Measurements from ENCODE around the gene FMO3.

FMO3 gene

GRCh38 chr1:171110621-171111326 lies 20.1 kb downstream of the FMO3 start:
- H3K27ac ChIP-seq (ENCODE audit: extremely low read depth, low read depth, low read length): no peak overlapping the region
- no peaks in the 10 kb centered on the region for H3K36me3 ChIP-seq (ENCODE audit: control insufficient read depth in 2 of 2, insufficient read depth in 1 of 2, low read length in 2 of 2)
- ChIA-PET POLR2A (no interaction called here), CTCF (interaction anchor here (0.6 to 1.7 kb wide), 3 partner anchors 116 to 148 kb away, joined by 3 to 6 read pairs (median 4); no protein-coding TSS in a partner anchor)
- H3K9me3 ChIP-seq (ENCODE audit: control insufficient read depth, insufficient read depth, low read depth, low read length): no peaks in the 10 kb centered on the region
- H3K4me3 ChIP-seq (ENCODE audit: low read depth, low read length): no peak overlapping the region
- TF ChIP-seq ZNF112 (tag by site-specific recombination; IDR thresholded peaks at IDR 0.05) (no peak), ZNF416 (tag by site-specific recombination; IDR thresholded peaks at IDR 0.05) (no peak), MZF1 (tag by site-specific recombination; IDR thresholded peaks at IDR 0.05; ENCODE audit: borderline replicate concordance) (no peak), GLIS2 (tag by site-specific recombination; IDR thresholded peaks at IDR 0.05) (no peak), ZNF791 (tag by site-specific recombination; IDR thresholded peaks at IDR 0.05) (no peak), OSR2 (tag by site-specific recombination; IDR thresholded peaks at IDR 0.05) (no peak), ZBTB20 (tag by site-specific recombination; IDR thresholded peaks at IDR 0.05) (no peak), GLIS1 (tag by site-specific recombination; IDR thresholded peaks at IDR 0.05) (no peak), ZNF211 (tag by site-specific recombination; IDR thresholded peaks at IDR 0.05; ENCODE audit: low read depth) (no peak), ZNF221 (tag by site-specific recombination; IDR thresholded peaks at IDR 0.05; ENCODE audit: borderline replicate concordance) (no peak), ZNF530 (tag by site-specific recombination; IDR thresholded peaks at IDR 0.05; ENCODE audit: low read depth) (no peak), ZNF335 (tag by site-specific recombination; conservative IDR thresholded peaks at IDR 0.05) (no peak), ZNF768 (tag by site-specific recombination; IDR thresholded peaks at IDR 0.05) (no peak), ZNF785 (tag by site-specific recombination; IDR thresholded peaks at IDR 0.05) (no peak)
- no peaks in the 10 kb centered on the region for H3K4me1 ChIP-seq (ENCODE audit: control insufficient read depth, insufficient read depth, low read length)

GRCh38 chr1:171112119-171112518 lies 21.4 kb downstream of the FMO3 start:
- ChIA-PET POLR2A (no interaction called here), CTCF (interaction anchor here (1.7 kb wide), 1 partner anchor 114 kb away, joined by 4 read pairs; no protein-coding TSS in a partner anchor)
- Histone ChIP-seq H3K27ac (ENCODE audit: extremely low read depth, low read depth, low read length) (no peak overlapping the region), H3K36me3 (ENCODE audit: control insufficient read depth in 2 of 2, insufficient read depth in 1 of 2, low read length in 2 of 2) (no peaks in the 10 kb centered on the region), H3K4me1 (ENCODE audit: control insufficient read depth, insufficient read depth, low read length) (no peaks in the 10 kb centered on the region), H3K9me3 (ENCODE audit: control insufficient read depth, insufficient read depth, low read depth, low read length) (no peaks in the 10 kb centered on the region), H3K4me3 (ENCODE audit: low read depth, low read length) (no peak overlapping the region)
- TF ChIP-seq ZSCAN16 (tag by site-specific recombination; IDR thresholded peaks at IDR 0.05) (no peak), BCL11A (tag by site-specific recombination; IDR thresholded peaks at IDR 0.05; ENCODE audit: low read depth) (no peak), ZNF707 (tag by site-specific recombination; IDR thresholded peaks at IDR 0.05) (no peak), BCL11B (tag by site-specific recombination; IDR thresholded peaks at IDR 0.05; ENCODE audit: low read depth) (no peak), ZNF645 (tag by site-specific recombination; IDR thresholded peaks at IDR 0.05) (no peak), ZNF785 (tag by site-specific recombination; IDR thresholded peaks at IDR 0.05) (no peak), ZNF660 (tag by site-specific recombination; IDR thresholded peaks at IDR 0.05) (no peak), ZNF335 (tag by site-specific recombination; conservative IDR thresholded peaks at IDR 0.05) (no peak), ZIC2 (tag by site-specific recombination; IDR thresholded peaks at IDR 0.05) (no peak), SP2 (tag by site-specific recombination; IDR thresholded peaks at IDR 0.05) (no peak), ZNF549 (tag by site-specific recombination; IDR thresholded peaks at IDR 0.05) (no peak), ZXDB (tag by site-specific recombination; IDR thresholded peaks at IDR 0.05) (no peak)
- TF ChIP-seq, protein P1, sequence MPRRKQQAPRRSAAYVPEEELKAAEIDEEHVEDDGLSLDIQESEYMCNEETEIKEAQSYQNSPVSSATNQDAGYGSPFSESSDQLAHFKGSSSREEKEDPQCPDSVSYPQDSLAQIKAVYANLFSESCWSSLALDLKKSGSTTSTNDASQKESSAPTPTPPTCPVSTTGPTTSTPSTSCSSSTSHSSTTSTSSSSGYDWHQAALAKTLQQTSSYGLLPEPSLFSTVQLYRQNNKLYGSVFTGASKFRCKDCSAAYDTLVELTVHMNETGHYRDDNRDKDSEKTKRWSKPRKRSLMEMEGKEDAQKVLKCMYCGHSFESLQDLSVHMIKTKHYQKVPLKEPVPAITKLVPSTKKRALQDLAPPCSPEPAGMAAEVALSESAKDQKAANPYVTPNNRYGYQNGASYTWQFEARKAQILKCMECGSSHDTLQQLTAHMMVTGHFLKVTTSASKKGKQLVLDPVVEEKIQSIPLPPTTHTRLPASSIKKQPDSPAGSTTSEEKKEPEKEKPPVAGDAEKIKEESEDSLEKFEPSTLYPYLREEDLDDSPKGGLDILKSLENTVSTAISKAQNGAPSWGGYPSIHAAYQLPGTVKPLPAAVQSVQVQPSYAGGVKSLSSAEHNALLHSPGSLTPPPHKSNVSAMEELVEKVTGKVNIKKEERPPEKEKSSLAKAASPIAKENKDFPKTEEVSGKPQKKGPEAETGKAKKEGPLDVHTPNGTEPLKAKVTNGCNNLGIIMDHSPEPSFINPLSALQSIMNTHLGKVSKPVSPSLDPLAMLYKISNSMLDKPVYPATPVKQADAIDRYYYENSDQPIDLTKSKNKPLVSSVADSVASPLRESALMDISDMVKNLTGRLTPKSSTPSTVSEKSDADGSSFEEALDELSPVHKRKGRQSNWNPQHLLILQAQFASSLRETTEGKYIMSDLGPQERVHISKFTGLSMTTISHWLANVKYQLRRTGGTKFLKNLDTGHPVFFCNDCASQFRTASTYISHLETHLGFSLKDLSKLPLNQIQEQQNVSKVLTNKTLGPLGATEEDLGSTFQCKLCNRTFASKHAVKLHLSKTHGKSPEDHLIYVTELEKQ (tag by site-specific recombination; IDR thresholded peaks at IDR 0.05; ENCODE audit: borderline replicate concordance): no peak
- TF ChIP-seq, protein P2, sequence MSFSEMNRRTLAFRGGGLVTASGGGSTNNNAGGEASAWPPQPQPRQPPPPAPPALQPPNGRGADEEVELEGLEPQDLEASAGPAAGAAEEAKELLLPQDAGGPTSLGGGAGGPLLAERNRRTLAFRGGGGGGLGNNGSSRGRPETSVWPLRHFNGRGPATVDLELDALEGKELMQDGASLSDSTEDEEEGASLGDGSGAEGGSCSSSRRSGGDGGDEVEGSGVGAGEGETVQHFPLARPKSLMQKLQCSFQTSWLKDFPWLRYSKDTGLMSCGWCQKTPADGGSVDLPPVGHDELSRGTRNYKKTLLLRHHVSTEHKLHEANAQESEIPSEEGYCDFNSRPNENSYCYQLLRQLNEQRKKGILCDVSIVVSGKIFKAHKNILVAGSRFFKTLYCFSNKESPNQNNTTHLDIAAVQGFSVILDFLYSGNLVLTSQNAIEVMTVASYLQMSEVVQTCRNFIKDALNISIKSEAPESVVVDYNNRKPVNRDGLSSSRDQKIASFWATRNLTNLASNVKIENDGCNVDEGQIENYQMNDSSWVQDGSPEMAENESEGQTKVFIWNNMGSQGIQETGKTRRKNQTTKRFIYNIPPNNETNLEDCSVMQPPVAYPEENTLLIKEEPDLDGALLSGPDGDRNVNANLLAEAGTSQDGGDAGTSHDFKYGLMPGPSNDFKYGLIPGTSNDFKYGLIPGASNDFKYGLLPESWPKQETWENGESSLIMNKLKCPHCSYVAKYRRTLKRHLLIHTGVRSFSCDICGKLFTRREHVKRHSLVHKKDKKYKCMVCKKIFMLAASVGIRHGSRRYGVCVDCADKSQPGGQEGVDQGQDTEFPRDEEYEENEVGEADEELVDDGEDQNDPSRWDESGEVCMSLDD (tag by site-specific recombination; IDR thresholded peaks at IDR 0.05): no peak
